Neural cell (in vitro differentiated cells): Measurements from ENCODE around the gene TBC1D19. TPM values are rescaled to one million over a fixed set of nuclear protein-coding genes. Genes with fewer than 3 reads are reported as not detected.

ENCODE experiments used
- H2AFZ ChIP-seq: fragments of 200-600, 300-800 bp; sonication (generic), shearing (Covaris generic); 2 replicates; pipeline ENCODE4 v1.6.0; 2014; ENCODE audit warnings: low read depth, mild to moderate bottlenecking, antibody characterized with exemption, low read length, moderate library complexity
- H3F3A ChIP-seq: fragments of 200-600 bp; shearing (Covaris generic); 2 replicates; pipeline ENCODE4 v1.6.1; 2016; ENCODE audit warnings: mild to moderate bottlenecking, moderate library complexity, mixed read lengths, antibody characterized with exemption, low read length; ENCODE audit not compliant: insufficient read depth, poor library complexity, severe bottlenecking
- H3K27ac ChIP-seq: fragments of 200-600, 300-800 bp; sonication (generic), shearing (Covaris generic); 2 replicates; pipeline ENCODE4 v1.5.1; 2014; ENCODE audit warnings: mild to moderate bottlenecking, low read length, moderate library complexity
- H3K27me3 ChIP-seq: fragments of 300-800, 200-600 bp; sonication (generic), shearing (Covaris generic); 2 replicates; pipeline ENCODE4 v1.6.0; 2014; ENCODE audit warnings: mild to moderate bottlenecking, low read depth, low read length, moderate library complexity; ENCODE audit not compliant: insufficient read depth
- H3K36me3 ChIP-seq: fragments of 300-800, 200-600 bp; sonication (generic), shearing (Covaris generic); 2 replicates; pipeline ENCODE4 v1.5.1; 2014; ENCODE audit warnings: mild to moderate bottlenecking, antibody characterized with exemption, low read length, moderate library complexity; ENCODE audit not compliant: insufficient read depth
- H3K4me2 ChIP-seq: fragments of 300-800, 200-600 bp; sonication (generic), shearing (Covaris generic); 2 replicates; pipeline ENCODE4 v1.6.0; 2014; ENCODE audit warnings: mild to moderate bottlenecking, low read length
- H3K4me3 ChIP-seq: fragments of 300-800, 200-600 bp; sonication (generic), shearing (Covaris generic); 2 replicates; pipeline ENCODE4 v1.5.1; 2014; ENCODE audit warnings: mild to moderate bottlenecking, low read length, moderate library complexity
- H3K79me2 ChIP-seq: fragments of 200-600 bp; shearing (Covaris generic); replicated peaks from 2 replicates; pipeline ENCODE4 v1.6.0; 2014; ENCODE audit warnings: mild to moderate bottlenecking, low read length, moderate library complexity; ENCODE audit not compliant: insufficient read depth
- H3K9ac ChIP-seq: fragments of 300-800, 200-600 bp; sonication (generic), shearing (Covaris generic); 2 replicates; pipeline ENCODE4 v1.6.1; 2016; ENCODE audit warnings: mild to moderate bottlenecking, low read length, mixed read lengths
- H3K9me2 ChIP-seq: fragments of 200-600 bp; shearing (Covaris generic); 2 replicates; pipeline ENCODE4 v1.6.1; 2016; ENCODE audit warnings: mild to moderate bottlenecking, low read length, mixed read lengths; ENCODE audit not compliant: insufficient read depth
- H3K9me3 ChIP-seq: fragments of 200-600, 300-800 bp; sonication (generic), shearing (Covaris generic); 2 replicates; pipeline ENCODE4 v1.6.1; 2016; ENCODE audit warnings: mild to moderate bottlenecking, mixed run types, low read length, moderate library complexity, mixed read lengths
- H4K20me1 ChIP-seq: fragments of 200-600 bp; shearing (Covaris generic); 2 replicates; pipeline ENCODE4 v1.6.1; 2016; ENCODE audit warnings: mild to moderate bottlenecking, mixed run types; ENCODE audit not compliant: insufficient read depth
- EP300 ChIP-seq: fragments of 450-650 bp; conservative IDR thresholded peaks from 2 replicates; pipeline ENCODE4 v1.6.1; 2014; ENCODE audit warnings: antibody characterized with exemption, mild to moderate bottlenecking, moderate library complexity; ENCODE audit not compliant: poor library complexity, severe bottlenecking
- EZH2 ChIP-seq: fragments of 200-600, 300-800 bp; shearing (Covaris generic), sonication (generic); IDR thresholded peaks from 2 replicates; pipeline ENCODE4 v1.6.1; 2014; ENCODE audit warnings: antibody characterized with exemption, low read length, borderline replicate concordance, mild to moderate bottlenecking; ENCODE audit not compliant: insufficient read depth, poor library complexity, severe bottlenecking
- MXI1 ChIP-seq: fragments of 450-650 bp; conservative IDR thresholded peaks from 2 replicates; pipeline ENCODE4 v1.6.1; 2014; ENCODE audit warnings: antibody characterized with exemption, mild to moderate bottlenecking; ENCODE audit not compliant: poor library complexity, severe bottlenecking
- POLR2AphosphoS5 ChIP-seq: IDR thresholded peaks from 2 replicates; pipeline ENCODE4 v1.6.1; 2012
- RAD21 ChIP-seq: fragments of 450-650 bp; conservative IDR thresholded peaks from 2 replicates; pipeline ENCODE4 v1.6.1; 2014; ENCODE audit warnings: antibody characterized with exemption, mild to moderate bottlenecking, moderate library complexity
- REST ChIP-seq: IDR thresholded peaks from 2 replicates; pipeline ENCODE4 v1.6.1; 2012; ENCODE audit warnings: borderline replicate concordance
- SMC3 ChIP-seq: fragments of 450-650 bp; conservative IDR thresholded peaks from 2 replicates; pipeline ENCODE4 v1.6.1; 2014; ENCODE audit warnings: antibody characterized with exemption, mild to moderate bottlenecking, moderate library complexity; ENCODE audit not compliant: poor library complexity
- TAF1 ChIP-seq: IDR thresholded peaks from 2 replicates; pipeline ENCODE4 v1.6.1; 2012; ENCODE audit warnings: low read depth
- polyA plus RNA-seq: library from polyadenylated mRNA; depleted of rRNA; stranded (reverse); fragments of >200 nt; gene quantifications from 2 replicates; pipeline ENCODE4 v1.2.3, GENCODE V29; 2014
- TF ChIP-seq, protein P1 (sequence below): fragments of 450-650 bp; IDR thresholded peaks from 2 replicates; pipeline ENCODE4 v1.5.1; 2014; ENCODE audit warnings: antibody characterized with exemption, mild to moderate bottlenecking, moderate library complexity; ENCODE audit not compliant: poor library complexity, severe bottlenecking

The TBC1D19 gene
- polyA plus RNA-seq, 1 donor from 2014 or later, result 23.1 TPM

- Histone ChIP-seq H3K9me3 (no peaks in the 10 kb centered on the region), H3K4me2 (no peak overlapping the region), H3K4me3 (no peak overlapping the region), H3K9ac (no peak overlapping the region), H3K9me2 (no peaks in the 10 kb centered on the region), H3K36me3 (peaks cover 4% of the 10 kb centered on the region), H3K27me3 (no peaks in the 10 kb centered on the region), H3K79me2 (no peaks in the 10 kb centered on the region), H4K20me1 (no peaks in the 10 kb centered on the region), H3F3A (no peaks in the 10 kb centered on the region), H3K27ac (no peak overlapping the region), H2AFZ (no peak overlapping the region)
- TF ChIP-seq, protein P1, sequence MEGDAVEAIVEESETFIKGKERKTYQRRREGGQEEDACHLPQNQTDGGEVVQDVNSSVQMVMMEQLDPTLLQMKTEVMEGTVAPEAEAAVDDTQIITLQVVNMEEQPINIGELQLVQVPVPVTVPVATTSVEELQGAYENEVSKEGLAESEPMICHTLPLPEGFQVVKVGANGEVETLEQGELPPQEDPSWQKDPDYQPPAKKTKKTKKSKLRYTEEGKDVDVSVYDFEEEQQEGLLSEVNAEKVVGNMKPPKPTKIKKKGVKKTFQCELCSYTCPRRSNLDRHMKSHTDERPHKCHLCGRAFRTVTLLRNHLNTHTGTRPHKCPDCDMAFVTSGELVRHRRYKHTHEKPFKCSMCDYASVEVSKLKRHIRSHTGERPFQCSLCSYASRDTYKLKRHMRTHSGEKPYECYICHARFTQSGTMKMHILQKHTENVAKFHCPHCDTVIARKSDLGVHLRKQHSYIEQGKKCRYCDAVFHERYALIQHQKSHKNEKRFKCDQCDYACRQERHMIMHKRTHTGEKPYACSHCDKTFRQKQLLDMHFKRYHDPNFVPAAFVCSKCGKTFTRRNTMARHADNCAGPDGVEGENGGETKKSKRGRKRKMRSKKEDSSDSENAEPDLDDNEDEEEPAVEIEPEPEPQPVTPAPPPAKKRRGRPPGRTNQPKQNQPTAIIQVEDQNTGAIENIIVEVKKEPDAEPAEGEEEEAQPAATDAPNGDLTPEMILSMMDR, result no peak
- TF ChIP-seq EZH2 (no peak), EP300 (no peak), POLR2AphosphoS5 (no peak), REST (no peak), RAD21 (no peak), MXI1 (no peak), SMC3 (no peak), TAF1 (no peak)
Measured at GRCh38 chr4:26685250-26685649, 101.4 kb downstream of the TBC1D19 start.

DNA sequence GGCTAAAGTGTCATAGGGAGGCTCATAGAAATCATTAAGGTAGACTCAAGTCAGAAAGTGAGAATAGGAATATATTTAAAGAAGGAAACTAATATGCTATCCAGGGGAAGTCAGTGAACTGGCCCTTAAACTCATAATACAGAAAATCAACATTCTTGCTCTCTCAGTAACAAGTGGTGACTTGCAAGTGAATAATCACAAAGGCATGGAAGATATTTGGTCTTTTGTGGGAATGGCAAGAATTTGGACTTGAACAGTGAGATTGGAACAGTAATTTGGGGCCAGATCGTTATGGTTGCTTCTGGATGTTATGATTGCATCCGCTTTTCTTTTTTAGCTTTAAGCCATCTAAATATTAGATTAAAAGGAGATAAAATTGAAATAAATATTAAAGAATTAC, 103.8 kb downstream of the TBC1D19 start:
- Histone ChIP-seq H3K9me3 (no peaks in the 10 kb centered on the region), H3K79me2 (no peaks in the 10 kb centered on the region), H3K27ac (no peak overlapping the region), H3K27me3 (no peaks in the 10 kb centered on the region), H4K20me1 (no peaks in the 10 kb centered on the region), H3K9ac (no peak overlapping the region), H3K36me3 (peaks cover 4% of the 10 kb centered on the region), H3K4me2 (no peak overlapping the region), H3F3A (no peaks in the 10 kb centered on the region), H3K9me2 (no peaks in the 10 kb centered on the region), H3K4me3 (no peak overlapping the region), H2AFZ (no peak overlapping the region)
- no peak for TF ChIP-seq POLR2AphosphoS5
- TF ChIP-seq SMC3, result no peak
- no peak for TF ChIP-seq RAD21
- TF ChIP-seq REST, result no peak
- TF ChIP-seq EP300, result no peak
- TF ChIP-seq, protein P1, result no peak
- TF ChIP-seq EZH2, result no peak
